ENCODE measurements around the gene IGF2BP3.

Gene IGF2BP3

GRCh38 chr7:23290993-23291392, 179.3 kb downstream of the IGF2BP3 start:
- no peak for DNase-seq (ENCODE audit: low read depth)
- TF ChIP-seq, protein P1, sequence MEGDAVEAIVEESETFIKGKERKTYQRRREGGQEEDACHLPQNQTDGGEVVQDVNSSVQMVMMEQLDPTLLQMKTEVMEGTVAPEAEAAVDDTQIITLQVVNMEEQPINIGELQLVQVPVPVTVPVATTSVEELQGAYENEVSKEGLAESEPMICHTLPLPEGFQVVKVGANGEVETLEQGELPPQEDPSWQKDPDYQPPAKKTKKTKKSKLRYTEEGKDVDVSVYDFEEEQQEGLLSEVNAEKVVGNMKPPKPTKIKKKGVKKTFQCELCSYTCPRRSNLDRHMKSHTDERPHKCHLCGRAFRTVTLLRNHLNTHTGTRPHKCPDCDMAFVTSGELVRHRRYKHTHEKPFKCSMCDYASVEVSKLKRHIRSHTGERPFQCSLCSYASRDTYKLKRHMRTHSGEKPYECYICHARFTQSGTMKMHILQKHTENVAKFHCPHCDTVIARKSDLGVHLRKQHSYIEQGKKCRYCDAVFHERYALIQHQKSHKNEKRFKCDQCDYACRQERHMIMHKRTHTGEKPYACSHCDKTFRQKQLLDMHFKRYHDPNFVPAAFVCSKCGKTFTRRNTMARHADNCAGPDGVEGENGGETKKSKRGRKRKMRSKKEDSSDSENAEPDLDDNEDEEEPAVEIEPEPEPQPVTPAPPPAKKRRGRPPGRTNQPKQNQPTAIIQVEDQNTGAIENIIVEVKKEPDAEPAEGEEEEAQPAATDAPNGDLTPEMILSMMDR (conservative IDR thresholded peaks at IDR 0.05; ENCODE audit: low read depth, low read length) = no peak
- H3K4me3 ChIP-seq (ENCODE audit: low read depth, low read length) = no peak overlapping the region

- TF ChIP-seq, protein P1 (conservative IDR thresholded peaks at IDR 0.05; ENCODE audit: low read depth, low read length) = no peak
- DNase-seq (ENCODE audit: low read depth) = no peak
- H3K4me3 ChIP-seq (ENCODE audit: low read depth, low read length) = no peak overlapping the region
These were observed 182.7 kb downstream of the IGF2BP3 start for GRCh38 chr7:23287612-23288011.

GRCh38 chr7:23285657-23286646, 184.3 kb downstream of the IGF2BP3 start:
- DNase-seq (ENCODE audit: low read depth) = no peak
- TF ChIP-seq, protein P1 (conservative IDR thresholded peaks at IDR 0.05; ENCODE audit: low read depth, low read length) = no peak
- H3K4me3 ChIP-seq (ENCODE audit: low read depth, low read length) = no peak overlapping the region

DNA sequence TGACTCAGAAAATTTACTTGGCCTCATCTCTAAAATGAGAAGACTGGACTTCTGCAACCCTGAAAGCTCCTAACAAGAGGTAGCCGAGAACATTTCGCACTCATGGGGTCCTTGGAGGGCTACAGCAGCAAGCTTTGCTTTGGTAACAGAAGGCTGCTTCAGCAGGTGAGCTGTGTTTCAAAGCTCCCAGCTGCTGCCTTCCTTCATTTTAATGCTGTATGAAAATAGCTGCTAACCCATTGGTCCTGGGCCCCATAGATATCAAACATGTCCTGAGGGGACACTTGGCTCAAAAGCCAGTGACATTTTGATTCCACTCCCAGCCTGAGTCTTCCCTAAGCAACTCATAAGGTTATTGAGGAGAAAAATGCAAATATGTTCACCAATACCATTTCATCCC, 185.4 kb downstream of the IGF2BP3 start:
- H3K4me3 ChIP-seq (ENCODE audit: low read depth, low read length) = no peak overlapping the region
- TF ChIP-seq, protein P1 (conservative IDR thresholded peaks at IDR 0.05; ENCODE audit: low read depth, low read length) = no peak
- no peak for DNase-seq (ENCODE audit: low read depth)

GRCh38 chr7:23283086-23283485, 187.2 kb downstream of the IGF2BP3 start:
- DNase-seq (ENCODE audit: low read depth) = no peak
- TF ChIP-seq, protein P1 (conservative IDR thresholded peaks at IDR 0.05; ENCODE audit: low read depth, low read length) = no peak
- no peak overlapping the region for H3K4me3 ChIP-seq (ENCODE audit: low read depth, low read length)

DNA sequence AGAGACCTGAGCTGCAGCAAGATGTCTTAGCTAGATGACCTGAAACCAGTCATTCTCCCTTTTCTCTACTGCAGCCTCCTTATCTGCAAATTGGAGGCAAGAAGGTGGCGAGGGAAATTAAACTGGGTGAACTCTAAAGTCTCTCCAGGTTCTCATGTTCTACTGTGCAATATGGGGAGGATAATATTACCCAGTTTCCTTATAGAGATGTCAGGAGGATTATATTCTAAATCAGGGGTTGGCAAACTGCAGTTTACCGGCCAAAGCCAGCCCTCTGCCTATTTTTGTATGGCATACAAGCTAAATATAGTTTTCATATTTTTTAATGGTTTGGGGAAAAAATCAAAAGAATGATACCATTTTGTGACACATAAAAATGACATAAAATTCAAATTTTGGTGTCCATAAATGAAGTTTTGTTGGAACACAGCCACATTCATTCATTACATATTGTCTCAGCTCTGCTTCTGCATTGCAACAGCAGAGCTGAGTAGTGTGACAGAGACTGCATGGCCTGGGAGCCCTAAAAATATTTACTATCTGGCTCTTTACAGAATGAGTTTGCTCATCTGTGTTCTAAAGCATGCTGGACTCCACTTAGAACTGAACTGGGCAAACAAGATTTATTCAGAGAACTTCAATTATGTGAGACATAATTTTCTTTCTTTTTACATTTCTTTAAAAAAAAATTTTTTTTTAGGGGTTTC, 190.3 kb downstream of the IGF2BP3 start:
- H3K4me3 ChIP-seq (ENCODE audit: low read depth, low read length) = no peak overlapping the region
- DNase-seq (ENCODE audit: low read depth) = no peak
- TF ChIP-seq, protein P1 (conservative IDR thresholded peaks at IDR 0.05; ENCODE audit: low read depth, low read length) = no peak
